H9 (cell line): ENCODE data around the gene SATB2. TPM values are rescaled to one million over a fixed set of nuclear protein-coding genes. Genes with fewer than 3 reads are reported as not detected.

Experiments used
- DNase-seq: peaks from one replicate; pipeline ENCODE4 v3.0.0-alpha.2; 2017
- H2AFZ ChIP-seq: one replicate; pipeline ENCODE4 v1.6.1; 2013; ENCODE audit warnings: mild to moderate bottlenecking, low read length, control low read depth, moderate library complexity
- H2AK5ac ChIP-seq: 2 replicates; pipeline ENCODE4 v1.6.1; 2013; ENCODE audit warnings: low read length, control low read depth, mixed read lengths; ENCODE audit not compliant: insufficient read length
- H2BK120ac ChIP-seq: one replicate; pipeline ENCODE4 v1.6.1; 2013; ENCODE audit warnings: low read depth, mild to moderate bottlenecking, low read length, control low read depth, inconsistent platforms; ENCODE audit not compliant: poor library complexity, severe bottlenecking
- H2BK12ac ChIP-seq: 2 replicates; pipeline ENCODE4 v1.6.1; 2013; ENCODE audit warnings: low read length, control low read depth, mixed read lengths, low read depth; ENCODE audit not compliant: insufficient read length
- H2BK15ac ChIP-seq: 2 replicates; pipeline ENCODE4 v1.6.1; 2013; ENCODE audit warnings: low read depth, low read length, control low read depth
- H2BK20ac ChIP-seq: one replicate; pipeline ENCODE4 v1.6.1; 2013; ENCODE audit warnings: low read depth, mild to moderate bottlenecking, low read length, control low read depth, inconsistent platforms; ENCODE audit not compliant: poor library complexity, severe bottlenecking
- H2BK5ac ChIP-seq: 2 replicates; pipeline ENCODE4 v1.6.1; 2013; ENCODE audit warnings: low read length, control low read depth, mixed read lengths; ENCODE audit not compliant: insufficient read length
- H3K14ac ChIP-seq: 2 replicates; pipeline ENCODE4 v1.6.1; 2013; ENCODE audit warnings: low read length, control low read depth; ENCODE audit not compliant: insufficient read depth
- H3K18ac ChIP-seq: 2 replicates; pipeline ENCODE4 v1.6.1; 2013; ENCODE audit warnings: low read depth, mild to moderate bottlenecking, mixed read lengths, low read length, control low read depth; ENCODE audit not compliant: insufficient read length
- H3K23ac ChIP-seq: 2 replicates; pipeline ENCODE4 v1.6.1; 2013; ENCODE audit warnings: low read length, control low read depth, mixed read lengths, low read depth; ENCODE audit not compliant: insufficient read length
- H3K23me2 ChIP-seq: 2 replicates; pipeline ENCODE4 v1.6.1; 2013; ENCODE audit warnings: low read depth, mild to moderate bottlenecking, mixed read lengths, low read length, control low read depth; ENCODE audit not compliant: insufficient read length, poor library complexity, severe bottlenecking
- H3K27ac ChIP-seq: 2 replicates; pipeline ENCODE4 v1.5.1; 2013; ENCODE audit warnings: low read length, control low read depth, mixed read lengths, low read depth; ENCODE audit not compliant: insufficient read length
- H3K27me3 ChIP-seq: 2 replicates; pipeline ENCODE4 v1.6.1; 2013; ENCODE audit warnings: low read length, control low read depth, inconsistent platforms; ENCODE audit not compliant: insufficient read depth
- H3K4ac ChIP-seq: 2 replicates; pipeline ENCODE4 v1.6.1; 2013; ENCODE audit warnings: low read depth, mild to moderate bottlenecking, control low read depth, inconsistent platforms, low read length, moderate library complexity
- H3K4me1 ChIP-seq: 2 replicates; pipeline ENCODE4 v1.6.1; 2013; ENCODE audit warnings: low read length, control low read depth, inconsistent platforms; ENCODE audit not compliant: insufficient read depth
- H3K4me2 ChIP-seq: 2 replicates; pipeline ENCODE4 v1.6.1; 2013; ENCODE audit warnings: low read length, control low read depth, mixed read lengths; ENCODE audit not compliant: insufficient read length, insufficient read depth
- H3K56ac ChIP-seq: 2 replicates; pipeline ENCODE4 v1.6.1; 2013; ENCODE audit warnings: low read depth, mild to moderate bottlenecking, mixed read lengths, low read length, control low read depth; ENCODE audit not compliant: insufficient read length
- H3K79me1 ChIP-seq: 2 replicates; pipeline ENCODE4 v1.6.1; 2013; ENCODE audit warnings: low read depth, mild to moderate bottlenecking, moderate library complexity, low read length, control low read depth, inconsistent platforms; ENCODE audit not compliant: insufficient read depth, poor library complexity, severe bottlenecking
- H3K79me2 ChIP-seq: 2 replicates; pipeline ENCODE4 v1.6.1; 2013; ENCODE audit warnings: low read length, control low read depth, inconsistent platforms; ENCODE audit not compliant: insufficient read depth
- H3K9ac ChIP-seq: 2 replicates; pipeline ENCODE4 v1.6.1; 2013; ENCODE audit warnings: low read length, control low read depth, mixed read lengths; ENCODE audit not compliant: insufficient read length; ENCODE audit errors: extremely low read depth
- H3K9me3 ChIP-seq: one replicate; pipeline ENCODE4 v1.6.1; 2013; ENCODE audit warnings: low read depth, low read length, inconsistent platforms; ENCODE audit not compliant: control insufficient read depth
- H3T11ph ChIP-seq: one replicate; pipeline ENCODE4 v1.6.1; 2013; ENCODE audit warnings: mild to moderate bottlenecking, low read length, control low read depth, inconsistent platforms
- H4K20me1 ChIP-seq: one replicate; pipeline ENCODE4 v1.6.1; 2013; ENCODE audit not compliant: control insufficient read depth, insufficient read length, insufficient read depth
- H4K5ac ChIP-seq: 2 replicates; pipeline ENCODE4 v1.6.1; 2013; ENCODE audit warnings: low read depth, mild to moderate bottlenecking, mixed read lengths, low read length, control low read depth; ENCODE audit not compliant: insufficient read length
- H4K8ac ChIP-seq: replicated peaks from 2 replicates; pipeline ENCODE4 v1.6.1; 2013; ENCODE audit warnings: low read length, control low read depth, mixed read lengths, low read depth; ENCODE audit not compliant: insufficient read length
- H4K91ac ChIP-seq: 2 replicates; pipeline ENCODE4 v1.6.1; 2013; ENCODE audit warnings: low read depth, mild to moderate bottlenecking, moderate library complexity, mixed read lengths, low read length, control low read depth; ENCODE audit not compliant: insufficient read length
- H3K27ac Mint-ChIP-seq, 3 experiments: 2 replicates in 2 of 3; 3 replicates in 1 of 3; pipeline ENCODE4 v1.8.0; 2020 to 2021; ENCODE audit warnings: mixed read lengths in 3 of 3, mild to moderate bottlenecking in 1 of 3, moderate library complexity in 1 of 3
- H3K27me3 Mint-ChIP-seq: 2 replicates; pipeline ENCODE4 v1.8.0; 2021; ENCODE audit warnings: low read depth, mild to moderate bottlenecking, moderate library complexity, mixed read lengths
- H3K36me3 Mint-ChIP-seq, 3 experiments: 2 replicates in 2 of 3; 3 replicates in 1 of 3; pipeline ENCODE4 v1.8.0; 2020 to 2021; ENCODE audit warnings: low read depth in 3 of 3, mixed read lengths in 3 of 3; ENCODE audit not compliant: insufficient read depth in 1 of 3
- H3K4me1 Mint-ChIP-seq, 2 experiments: 2 replicates each; pipeline ENCODE4 v1.8.0; 2020; ENCODE audit warnings: mixed read lengths in 2 of 2
- H3K4me3 Mint-ChIP-seq, 2 experiments: 2 replicates in 1 of 2; 3 replicates in 1 of 2; pipeline ENCODE4 v1.8.0; 2020 to 2021; ENCODE audit warnings: mild to moderate bottlenecking in 2 of 2, mixed read lengths in 2 of 2, moderate library complexity in 1 of 2
- H3K9me3 Mint-ChIP-seq, 2 experiments: 2 replicates in 1 of 2; 3 replicates in 1 of 2; pipeline ENCODE4 v1.8.0; 2020; ENCODE audit warnings: mild to moderate bottlenecking in 2 of 2, mixed read lengths in 2 of 2, moderate library complexity in 1 of 2
- CTCF ChIP-seq: fragments of 200-600 bp; sonication (generic); conservative IDR thresholded peaks from 3 replicates; pipeline ENCODE4 v1.8.0; 2021; ENCODE audit warnings: antibody characterized with exemption, mild to moderate bottlenecking
- WGBS: extraction: QIAGEN DNeasy Blood & Tissue Kit; methylation state at CpG from one replicate; pipeline ENCODE4 v1.1.7; 2013; ENCODE audit warnings: missing lambda C conversion rate, low lambda C conversion rate, mixed read lengths; ENCODE audit not compliant: insufficient read length; ENCODE audit errors: extremely low coverage; 5-methylcytosine and 5-hydroxymethylcytosine counted together
- total RNA-seq: library from RNA; stranded (reverse); gene quantifications from 2 replicates; pipeline ENCODE4 v1.2.1, GENCODE V29; 2021

SATB2 gene
- total RNA-seq, 1 experiment from 2014 or later: 23.8 TPM

- no peak overlapping the region for H4K91ac ChIP-seq
- no peaks in the 10 kb centered on the region for H3K4me1 ChIP-seq
- Mint-ChIP-seq H3K27me3 (no peaks in the 10 kb centered on the region), H3K9me3 (no peaks in the 10 kb centered on the region), H3K36me3 (peaks cover 0 to 27% (median 0%) of the 10 kb centered on the region in 3 experiments; a peak in 2 of 7 replicates), H3K4me3 (no peak overlapping the region), H3K4me1 (no peaks in the 10 kb centered on the region), H3K27ac (no peak overlapping the region)
- H3K9ac ChIP-seq: no peak overlapping the region
- H3K14ac ChIP-seq: no peak overlapping the region
- H3K9me3 ChIP-seq: no peaks in the 10 kb centered on the region
- H3K27ac ChIP-seq: no peak overlapping the region
- H3K23ac ChIP-seq: no peak overlapping the region
- no CpG with 5 or more reads among the region's 4 CpGs for WGBS
- no peak overlapping the region for H3K18ac ChIP-seq
- H3K56ac ChIP-seq: no peak overlapping the region
- no peak overlapping the region for H4K8ac ChIP-seq
- no peak overlapping the region for H3K4ac ChIP-seq
- no peak overlapping the region for H2BK15ac ChIP-seq
- no peak overlapping the region for H2AFZ ChIP-seq
- no peak overlapping the region for H2AK5ac ChIP-seq
- H3K27me3 ChIP-seq: no peaks in the 10 kb centered on the region
- no peak overlapping the region for H3K4me2 ChIP-seq
- no peak overlapping the region for H2BK20ac ChIP-seq
- no peaks in the 10 kb centered on the region for H3K79me1 ChIP-seq
- no peak for TF ChIP-seq CTCF
- no peak for DNase-seq
- no peaks in the 10 kb centered on the region for H3K23me2 ChIP-seq
- H4K5ac ChIP-seq: no peak overlapping the region
- no peak overlapping the region for H2BK12ac ChIP-seq
- H2BK120ac ChIP-seq: no peak overlapping the region
- H2BK5ac ChIP-seq: no peak overlapping the region
- H4K20me1 ChIP-seq: no peaks in the 10 kb centered on the region
- no peak overlapping the region for H3T11ph ChIP-seq
- H3K79me2 ChIP-seq: no peaks in the 10 kb centered on the region
Observed at GRCh38 chr2:199309411-199309810, 148.3 kb downstream of the SATB2 start.
